ENCODE results near the gene MSH5.

DNA sequence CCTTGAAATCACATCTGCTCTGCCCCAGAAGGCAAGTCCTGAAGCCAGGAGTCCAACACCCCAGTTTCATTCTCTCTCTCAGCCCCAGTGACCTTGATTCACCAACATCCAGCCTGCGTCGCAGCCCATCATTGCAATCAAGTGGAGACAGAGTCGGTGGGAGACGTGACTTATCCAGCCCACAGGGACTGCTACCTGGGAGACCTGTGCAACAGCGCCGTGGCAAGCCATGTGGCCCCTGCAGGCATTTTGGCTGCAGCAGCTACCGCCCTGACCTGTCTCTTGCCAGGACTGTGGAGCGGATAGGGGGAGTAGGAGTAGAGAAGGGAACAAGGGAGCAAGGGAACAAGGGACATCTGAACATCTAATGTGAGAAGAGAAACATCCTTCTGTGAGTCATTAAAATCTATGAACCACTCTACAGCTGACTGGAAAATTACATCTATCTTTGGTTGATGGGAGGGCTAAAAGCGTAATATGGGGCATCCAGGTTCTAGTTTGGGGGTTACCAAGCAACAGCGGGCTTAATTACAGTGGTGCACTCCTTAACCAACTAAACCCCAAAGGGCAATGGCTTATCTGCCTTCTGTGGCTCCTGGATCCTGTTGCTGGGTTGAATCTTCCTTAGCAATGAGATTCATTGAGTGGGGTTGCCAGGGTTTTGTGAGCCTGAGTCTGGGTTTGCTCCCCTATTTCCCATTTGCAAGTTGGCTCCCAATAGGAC, 22.1 kb upstream of the MSH5 start:
- TF ChIP-seq, protein P1, sequence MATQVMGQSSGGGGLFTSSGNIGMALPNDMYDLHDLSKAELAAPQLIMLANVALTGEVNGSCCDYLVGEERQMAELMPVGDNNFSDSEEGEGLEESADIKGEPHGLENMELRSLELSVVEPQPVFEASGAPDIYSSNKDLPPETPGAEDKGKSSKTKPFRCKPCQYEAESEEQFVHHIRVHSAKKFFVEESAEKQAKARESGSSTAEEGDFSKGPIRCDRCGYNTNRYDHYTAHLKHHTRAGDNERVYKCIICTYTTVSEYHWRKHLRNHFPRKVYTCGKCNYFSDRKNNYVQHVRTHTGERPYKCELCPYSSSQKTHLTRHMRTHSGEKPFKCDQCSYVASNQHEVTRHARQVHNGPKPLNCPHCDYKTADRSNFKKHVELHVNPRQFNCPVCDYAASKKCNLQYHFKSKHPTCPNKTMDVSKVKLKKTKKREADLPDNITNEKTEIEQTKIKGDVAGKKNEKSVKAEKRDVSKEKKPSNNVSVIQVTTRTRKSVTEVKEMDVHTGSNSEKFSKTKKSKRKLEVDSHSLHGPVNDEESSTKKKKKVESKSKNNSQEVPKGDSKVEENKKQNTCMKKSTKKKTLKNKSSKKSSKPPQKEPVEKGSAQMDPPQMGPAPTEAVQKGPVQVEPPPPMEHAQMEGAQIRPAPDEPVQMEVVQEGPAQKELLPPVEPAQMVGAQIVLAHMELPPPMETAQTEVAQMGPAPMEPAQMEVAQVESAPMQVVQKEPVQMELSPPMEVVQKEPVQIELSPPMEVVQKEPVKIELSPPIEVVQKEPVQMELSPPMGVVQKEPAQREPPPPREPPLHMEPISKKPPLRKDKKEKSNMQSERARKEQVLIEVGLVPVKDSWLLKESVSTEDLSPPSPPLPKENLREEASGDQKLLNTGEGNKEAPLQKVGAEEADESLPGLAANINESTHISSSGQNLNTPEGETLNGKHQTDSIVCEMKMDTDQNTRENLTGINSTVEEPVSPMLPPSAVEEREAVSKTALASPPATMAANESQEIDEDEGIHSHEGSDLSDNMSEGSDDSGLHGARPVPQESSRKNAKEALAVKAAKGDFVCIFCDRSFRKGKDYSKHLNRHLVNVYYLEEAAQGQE (IDR thresholded peaks at IDR 0.05; ENCODE audit: borderline replicate concordance): peak; percentile 31; the same call in 1 of the 2 replicates
- TF ChIP-seq, protein P1 (CRISPR knock-in tag; IDR thresholded peaks at IDR 0.05; ENCODE audit: low read depth): no peak
- TF ChIP-seq, protein P2, sequence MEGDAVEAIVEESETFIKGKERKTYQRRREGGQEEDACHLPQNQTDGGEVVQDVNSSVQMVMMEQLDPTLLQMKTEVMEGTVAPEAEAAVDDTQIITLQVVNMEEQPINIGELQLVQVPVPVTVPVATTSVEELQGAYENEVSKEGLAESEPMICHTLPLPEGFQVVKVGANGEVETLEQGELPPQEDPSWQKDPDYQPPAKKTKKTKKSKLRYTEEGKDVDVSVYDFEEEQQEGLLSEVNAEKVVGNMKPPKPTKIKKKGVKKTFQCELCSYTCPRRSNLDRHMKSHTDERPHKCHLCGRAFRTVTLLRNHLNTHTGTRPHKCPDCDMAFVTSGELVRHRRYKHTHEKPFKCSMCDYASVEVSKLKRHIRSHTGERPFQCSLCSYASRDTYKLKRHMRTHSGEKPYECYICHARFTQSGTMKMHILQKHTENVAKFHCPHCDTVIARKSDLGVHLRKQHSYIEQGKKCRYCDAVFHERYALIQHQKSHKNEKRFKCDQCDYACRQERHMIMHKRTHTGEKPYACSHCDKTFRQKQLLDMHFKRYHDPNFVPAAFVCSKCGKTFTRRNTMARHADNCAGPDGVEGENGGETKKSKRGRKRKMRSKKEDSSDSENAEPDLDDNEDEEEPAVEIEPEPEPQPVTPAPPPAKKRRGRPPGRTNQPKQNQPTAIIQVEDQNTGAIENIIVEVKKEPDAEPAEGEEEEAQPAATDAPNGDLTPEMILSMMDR (IDR thresholded peaks at IDR 0.05 in 2 of 3, conservative IDR thresholded peaks at IDR 0.05 in 1 of 3; ENCODE audit: insufficient read depth in 2 of 3, low read depth in 1 of 3, low read length in 3 of 3): peak; percentile 81 to 93 (median 90)
- TF ChIP-seq NFIC (IDR thresholded peaks at IDR 0.05) (no peak), MAX (CRISPR knock-in tag; IDR thresholded peaks at IDR 0.05) (peak; percentile 73)
